ENCODE measurements around the gene SPACA9. TPM values are rescaled to one million over a fixed set of nuclear protein-coding genes. Genes with fewer than 3 reads are reported as not detected.

SPACA9 gene
- total and polyA plus RNA-seq, 2 experiments from 2014 or later, result 1.1 to 1.5 TPM

GRCh38 chr9:132838291-132838690 is 40.4 kb upstream of the SPACA9 start (continued):
- TF ChIP-seq CTCF (conservative IDR thresholded peaks at IDR 0.05; ENCODE audit: low read depth in 2 of 2) (no peak), POLR2AphosphoS5 (IDR thresholded peaks at IDR 0.05; ENCODE audit: low read depth) (no peak), REST (IDR thresholded peaks at IDR 0.05; ENCODE audit: unreplicated experiment) (no peak), CREB1 (CRISPR knock-in tag; IDR thresholded peaks at IDR 0.05; ENCODE audit: low read depth) (no peak), EZH2phosphoT487 (IDR thresholded peaks at IDR 0.05; ENCODE audit: unreplicated experiment) (no peak), JUNB (IDR thresholded peaks at IDR 0.05; ENCODE audit: unreplicated experiment) (no peak)
- TF ChIP-seq, protein P1, sequence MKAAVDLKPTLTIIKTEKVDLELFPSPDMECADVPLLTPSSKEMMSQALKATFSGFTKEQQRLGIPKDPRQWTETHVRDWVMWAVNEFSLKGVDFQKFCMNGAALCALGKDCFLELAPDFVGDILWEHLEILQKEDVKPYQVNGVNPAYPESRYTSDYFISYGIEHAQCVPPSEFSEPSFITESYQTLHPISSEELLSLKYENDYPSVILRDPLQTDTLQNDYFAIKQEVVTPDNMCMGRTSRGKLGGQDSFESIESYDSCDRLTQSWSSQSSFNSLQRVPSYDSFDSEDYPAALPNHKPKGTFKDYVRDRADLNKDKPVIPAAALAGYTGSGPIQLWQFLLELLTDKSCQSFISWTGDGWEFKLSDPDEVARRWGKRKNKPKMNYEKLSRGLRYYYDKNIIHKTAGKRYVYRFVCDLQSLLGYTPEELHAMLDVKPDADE (IDR thresholded peaks at IDR 0.05), result no peak

DNA sequence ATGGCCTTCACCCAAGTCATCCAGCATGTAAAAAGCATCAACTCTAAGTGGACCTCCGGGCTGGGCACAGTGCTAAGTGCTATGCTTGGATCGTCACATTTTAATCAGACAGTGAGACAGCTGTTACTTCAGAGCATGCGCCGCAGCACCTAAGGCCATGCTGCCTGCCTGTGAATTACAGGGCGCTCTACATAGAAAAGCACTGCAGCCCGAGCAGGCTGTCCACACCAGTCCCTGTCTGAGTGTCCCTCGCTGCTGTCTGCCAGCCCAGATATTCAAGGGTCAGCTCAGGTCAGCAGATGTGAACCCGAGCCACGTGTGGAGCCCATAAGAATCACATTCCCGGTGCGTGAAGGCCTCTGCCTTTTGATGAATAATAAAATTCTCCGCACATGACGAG is 37.7 kb upstream of the SPACA9 start:
- no peaks in the 10 kb centered on the region for H3K4me1 ChIP-seq (ENCODE audit: insufficient read depth)
- H3K79me2 ChIP-seq (replicated peaks; ENCODE audit: insufficient read depth), result no peaks in the 10 kb centered on the region
- no peak overlapping the region for H3K4me3 ChIP-seq
- H3K4me1 Mint-ChIP-seq, result peaks cover 9% of the 10 kb centered on the region; the same call in 2 of the 3 replicates
- peaks cover 7% of the 10 kb centered on the region for H3K27me3 Mint-ChIP-seq (ENCODE audit: insufficient read depth, low read depth, poor library complexity)
- no peaks in the 10 kb centered on the region for H3K27me3 ChIP-seq (ENCODE audit: insufficient read depth)
- no peaks in the 10 kb centered on the region for H3K9me2 ChIP-seq (ENCODE audit: insufficient read depth)
- DNase-seq (ENCODE audit: low spot score) (no peak), ATAC-seq (no peak)
- no peak overlapping the region for H3K27ac ChIP-seq (ENCODE audit: low read depth)
- no peak overlapping the region for H3K4me2 ChIP-seq
- no peak overlapping the region for H2AFZ ChIP-seq
- H3K27ac Mint-ChIP-seq, result no peak overlapping the region
- H3K36me3 Mint-ChIP-seq (ENCODE audit: low read depth), result no peaks in the 10 kb centered on the region
- H4K20me1 ChIP-seq (replicated peaks; ENCODE audit: insufficient read depth), result no peaks in the 10 kb centered on the region
- no peaks in the 10 kb centered on the region for H3K36me3 ChIP-seq (ENCODE audit: insufficient read depth)
- H3K4me3 Mint-ChIP-seq, result no peak overlapping the region
- no peaks in the 10 kb centered on the region for H3F3A ChIP-seq (replicated peaks; ENCODE audit: low read depth)
- no peaks in the 10 kb centered on the region for H3K9me3 Mint-ChIP-seq
- no peak for TF ChIP-seq ZNF331 (CRISPR knock-in tag; IDR thresholded peaks at IDR 0.05; ENCODE audit: low read depth)
- TF ChIP-seq STAT1 (IDR thresholded peaks at IDR 0.05; ENCODE audit: unreplicated experiment), result no peak
- TF ChIP-seq CREB1 (CRISPR knock-in tag; IDR thresholded peaks at IDR 0.05; ENCODE audit: low read depth), result no peak
- TF ChIP-seq ZNF462 (CRISPR knock-in tag; IDR thresholded peaks at IDR 0.05), result no peak
- TF ChIP-seq ZNF114 (CRISPR knock-in tag; IDR thresholded peaks at IDR 0.05), result no peak

All from GM23338 (cell line).